GM19099 (cell line): ENCODE measurements around the gene CCS.

Experiments
- POLR2A ChIP-seq: IDR thresholded peaks from 3 replicates; pipeline ENCODE4 v1.6.1; 2011; ENCODE audit warnings: low read depth; ENCODE audit not compliant: insufficient read length; ENCODE audit errors: extremely low read depth

Gene CCS

GRCh38 chr11:66570079-66570849 is 22.7 kb upstream of the CCS start:
- no peak for TF ChIP-seq POLR2A

GRCh38 chr11:66570850-66571180 is 22.2 kb upstream of the CCS start:
- no peak for TF ChIP-seq POLR2A

GRCh38 chr11:66579017-66579606 is 13.9 kb upstream of the CCS start:
- TF ChIP-seq POLR2A, result no peak

GRCh38 chr11:66580803-66581202 is 12.2 kb upstream of the CCS start:
- no peak for TF ChIP-seq POLR2A

- TF ChIP-seq POLR2A, result no peak
Observed at GRCh38 chr11:66581261-66581660, 11.7 kb upstream of the CCS start.

- TF ChIP-seq POLR2A, result no peak
Observed at GRCh38 chr11:66586136-66586535, 6.8 kb upstream of the CCS start.

- no peak for TF ChIP-seq POLR2A
Observed at GRCh38 chr11:66589996-66590675, 2.8 kb upstream of the CCS start.

- no peak for TF ChIP-seq POLR2A
Observed at GRCh38 chr11:66591175-66591574, 1.8 kb upstream of the CCS start.

- no peak for TF ChIP-seq POLR2A
Observed at GRCh38 chr11:66593303-66593635, 284 bp downstream of the CCS start.

GRCh38 chr11:66593650-66594049 is 665 bp downstream of the CCS start:
- TF ChIP-seq POLR2A, result no peak

- TF ChIP-seq POLR2A, result no peak
Observed at GRCh38 chr11:66595245-66595904, 2.4 kb downstream of the CCS start.

GRCh38 chr11:66598993-66599392 is 6.0 kb downstream of the CCS start:
- no peak for TF ChIP-seq POLR2A

- TF ChIP-seq POLR2A, result no peak
Observed at GRCh38 chr11:66600219-66600618, 7.2 kb downstream of the CCS start.

GRCh38 chr11:66600631-66601233 is 7.7 kb downstream of the CCS start:
- no peak for TF ChIP-seq POLR2A

GRCh38 chr11:66603072-66603471 is 10.1 kb downstream of the CCS start:
- no peak for TF ChIP-seq POLR2A
